ENCODE results near the gene COL9A2. TPM values are rescaled to one million over a fixed set of nuclear protein-coding genes. Genes with fewer than 3 reads are reported as not detected.

The COL9A2 gene
- total RNA-seq, 1 donor from 2014 or later, result 9.9 TPM

- intact Hi-C loops (cut with micrococcal nuclease), result loop anchor here (5.0 kb wide), 1 partner anchor 167 kb away; no protein-coding TSS in a partner anchor
These were observed 2.0 kb upstream of the COL9A2 start for GRCh38 chr1:40318970-40319621.

DNA sequence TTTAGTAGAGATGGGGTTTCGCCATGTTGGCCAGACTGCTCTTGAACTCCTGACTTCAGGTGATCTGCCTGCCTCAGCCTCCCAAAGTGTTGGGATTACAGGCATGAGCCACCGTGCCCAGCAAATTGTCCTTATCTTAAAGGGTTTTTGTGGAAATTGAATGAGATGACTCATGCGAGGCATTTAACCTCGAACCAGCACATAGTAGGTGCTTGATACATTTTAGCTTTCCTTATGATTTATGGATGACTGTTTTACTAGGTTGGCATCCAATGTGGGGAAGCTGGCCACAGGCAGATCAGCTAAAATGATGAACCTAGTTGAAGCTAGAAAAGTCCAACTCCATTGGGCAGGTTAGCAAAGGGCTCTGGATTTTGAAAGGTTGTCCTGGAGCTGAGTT is 1.4 kb upstream of the COL9A2 start:
- intact Hi-C loops (cut with micrococcal nuclease), result loop anchor here (5.0 kb wide), 1 partner anchor 166 kb away; no protein-coding TSS in a partner anchor

GRCh38 chr1:40317394-40318074 is 448 bp upstream of the COL9A2 start:
- intact Hi-C loops (cut with micrococcal nuclease), result loop anchor here (5.0 kb wide), 1 partner anchor 165 kb away; no protein-coding TSS in a partner anchor

DNA sequence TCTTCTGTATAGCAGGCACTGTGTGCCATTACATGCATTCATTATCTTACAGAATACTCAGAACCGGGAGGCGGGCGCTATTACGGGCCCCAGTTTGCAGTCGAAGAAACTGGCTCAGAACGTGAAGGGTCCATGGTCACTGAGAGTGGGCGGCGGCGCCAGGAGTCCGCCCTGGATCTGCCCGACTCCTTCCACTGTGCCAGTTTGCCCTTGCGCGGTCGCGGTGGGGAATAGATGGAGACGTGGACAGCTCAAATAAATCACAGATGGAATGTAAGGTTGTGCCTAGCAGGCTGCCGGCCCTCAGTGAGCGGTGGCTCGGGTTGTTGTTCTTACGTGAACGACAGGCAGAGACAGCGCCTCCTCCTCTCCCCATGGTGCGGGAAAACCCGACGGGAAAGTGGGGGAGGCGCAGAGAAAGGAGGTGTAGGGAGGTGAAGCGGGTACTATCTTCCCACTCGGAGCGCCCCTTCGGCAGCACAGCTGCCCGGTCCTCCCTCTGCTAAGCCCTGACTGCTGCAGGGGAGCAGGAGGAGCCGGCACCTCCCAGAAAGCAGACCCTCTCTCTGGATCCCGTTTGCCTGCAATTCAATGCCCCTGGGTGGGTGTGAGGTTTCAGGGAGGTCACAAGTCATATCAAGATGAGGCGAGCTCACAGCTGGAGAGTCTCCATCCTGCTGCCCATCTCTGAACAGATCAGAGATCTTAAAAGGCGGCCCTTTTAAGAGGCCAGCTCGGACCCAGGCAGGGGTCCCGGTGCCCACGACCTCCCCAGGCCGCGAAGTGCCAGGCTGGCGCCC is 1.1 kb downstream of the COL9A2 start:
- intact Hi-C loops (cut with micrococcal nuclease), result loop anchor here (1.0 to 5.0 kb wide), 3 partner anchors 57 to 164 kb away; partner anchors contain the start of gene ZMPSTE24

DNA sequence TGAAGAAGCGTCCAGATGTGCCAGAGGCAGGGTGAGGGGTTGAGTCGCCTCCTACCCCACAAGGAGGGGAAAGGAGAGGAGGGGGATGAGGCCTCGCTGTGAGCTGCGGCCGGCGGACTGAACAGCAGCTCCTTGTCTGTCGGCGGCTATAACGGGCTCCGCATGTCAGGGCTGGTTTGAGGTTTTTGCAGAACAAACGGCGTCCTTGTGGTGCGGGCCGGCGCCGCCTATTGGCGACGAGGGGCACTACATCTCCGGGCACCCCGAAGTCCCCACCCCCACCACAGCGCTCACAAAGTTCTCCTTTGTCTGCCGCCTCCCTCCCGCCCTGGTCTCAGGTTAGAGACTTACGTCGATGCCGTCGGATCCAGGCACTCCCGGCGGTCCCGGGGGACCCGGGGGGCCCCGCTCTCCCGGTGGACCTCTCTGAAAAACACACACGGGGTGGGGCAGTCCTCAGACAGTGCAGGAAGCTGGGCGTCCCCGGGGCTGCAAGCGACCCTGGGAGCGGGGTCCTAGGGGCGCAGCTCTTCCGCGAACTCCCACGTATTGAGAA is 1.8 kb downstream of the COL9A2 start:
- intact Hi-C loops (cut with micrococcal nuclease), result loop anchor here (1.0 to 5.0 kb wide), 3 partner anchors 57 to 163 kb away; partner anchors contain the start of gene ZMPSTE24

DNA sequence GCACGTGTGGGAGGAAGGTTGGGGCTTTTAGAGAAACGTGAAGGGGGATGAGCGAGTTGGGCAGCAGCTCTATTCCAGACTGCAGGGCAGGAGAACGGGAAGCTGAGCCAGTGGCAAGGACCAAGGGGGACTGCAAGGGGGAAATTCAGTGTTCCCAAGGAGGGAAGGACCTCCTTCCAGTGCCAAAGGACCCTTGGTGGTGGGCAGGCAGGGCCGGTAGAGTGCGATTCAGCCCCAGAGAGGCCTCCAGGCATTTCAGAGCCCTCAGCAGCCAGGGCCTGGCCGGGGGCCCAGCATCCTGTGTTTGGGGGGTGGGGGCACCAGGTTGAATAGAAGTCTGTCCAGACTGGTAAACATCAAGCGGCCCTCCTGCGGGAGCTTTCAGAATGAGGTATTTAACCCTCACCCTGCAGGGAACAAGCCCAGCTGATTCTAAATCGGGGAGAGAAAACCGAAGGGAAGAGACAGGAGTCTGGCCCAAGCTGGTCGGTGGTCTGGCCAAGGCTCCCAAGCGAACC is 2.3 kb downstream of the COL9A2 start:
- intact Hi-C loops (cut with micrococcal nuclease), result loop anchor here (1.0 to 5.0 kb wide), 3 partner anchors 56 to 162 kb away; partner anchors contain the start of gene ZMPSTE24

DNA sequence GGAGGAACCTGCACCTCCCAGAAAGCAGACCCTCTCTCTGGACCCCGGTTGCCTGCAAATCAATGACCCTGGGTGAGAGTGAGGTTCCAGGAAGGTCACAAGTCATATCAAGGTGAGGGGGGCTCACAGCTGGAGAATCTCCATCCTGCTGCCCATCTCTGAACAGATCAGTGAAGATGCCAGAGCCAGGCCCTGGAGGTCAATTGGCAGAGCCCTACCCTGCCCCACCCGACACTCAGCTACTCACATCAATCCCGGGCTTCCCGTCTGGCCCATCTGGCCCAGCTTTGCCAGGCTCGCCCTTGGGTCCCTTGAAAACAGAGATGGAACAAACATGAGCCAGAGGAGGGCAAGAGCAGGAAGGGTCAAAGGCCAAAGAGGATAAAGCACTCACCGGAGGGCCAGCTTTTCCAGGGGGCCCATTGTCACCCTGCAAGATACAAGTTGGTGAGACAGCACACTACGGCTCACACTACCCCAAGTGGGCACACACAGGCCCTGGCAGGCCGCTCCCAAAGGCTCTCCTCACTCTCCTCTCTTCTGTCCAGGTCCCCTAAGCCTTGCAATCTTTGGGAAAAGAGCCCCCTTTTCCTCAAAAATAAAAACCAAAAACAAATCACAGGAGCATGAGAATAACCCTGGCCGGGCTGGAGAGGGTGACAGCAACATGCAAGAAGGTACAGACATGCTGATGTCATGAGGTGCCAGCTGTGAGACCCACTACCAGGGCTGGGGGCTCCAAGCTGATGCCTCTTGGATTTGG is 2.9 kb downstream of the COL9A2 start:
- intact Hi-C loops (cut with micrococcal nuclease), result loop anchor here (2.0 kb wide), 1 partner anchor 55 kb away; the partner anchor contains the start of gene ZMPSTE24

DNA sequence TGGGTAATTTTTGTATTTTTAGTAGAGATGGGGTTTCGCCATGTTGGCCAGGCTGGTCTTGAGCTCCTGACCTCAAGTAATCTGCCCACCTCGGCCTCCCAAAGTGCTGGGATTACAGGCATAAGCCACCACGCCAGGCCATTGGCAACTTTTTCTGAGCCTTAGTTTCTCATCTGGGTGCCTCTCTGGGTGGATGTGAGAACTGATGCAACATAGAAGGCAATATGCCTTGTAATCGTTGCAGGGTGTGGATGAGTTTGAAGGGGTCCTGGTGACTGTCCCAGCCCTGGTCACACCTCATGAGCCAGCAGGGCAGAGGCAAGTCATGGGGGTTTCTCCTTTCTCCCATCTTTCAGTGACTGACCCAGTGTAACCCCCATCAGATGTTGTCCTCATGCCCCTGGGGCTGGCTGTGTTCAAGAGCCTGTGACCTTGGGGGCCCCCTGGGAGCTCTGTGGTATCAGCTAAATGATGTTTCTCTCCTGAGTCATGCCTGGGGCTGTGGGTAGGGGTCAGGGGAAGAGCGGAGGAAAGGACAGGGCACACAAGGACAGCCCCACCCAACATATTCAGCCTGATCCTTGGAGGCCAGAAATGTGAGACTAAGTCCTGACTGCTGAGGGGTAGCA is 3.6 kb downstream of the COL9A2 start:
- intact Hi-C loops (cut with micrococcal nuclease), result no loop called here

DNA sequence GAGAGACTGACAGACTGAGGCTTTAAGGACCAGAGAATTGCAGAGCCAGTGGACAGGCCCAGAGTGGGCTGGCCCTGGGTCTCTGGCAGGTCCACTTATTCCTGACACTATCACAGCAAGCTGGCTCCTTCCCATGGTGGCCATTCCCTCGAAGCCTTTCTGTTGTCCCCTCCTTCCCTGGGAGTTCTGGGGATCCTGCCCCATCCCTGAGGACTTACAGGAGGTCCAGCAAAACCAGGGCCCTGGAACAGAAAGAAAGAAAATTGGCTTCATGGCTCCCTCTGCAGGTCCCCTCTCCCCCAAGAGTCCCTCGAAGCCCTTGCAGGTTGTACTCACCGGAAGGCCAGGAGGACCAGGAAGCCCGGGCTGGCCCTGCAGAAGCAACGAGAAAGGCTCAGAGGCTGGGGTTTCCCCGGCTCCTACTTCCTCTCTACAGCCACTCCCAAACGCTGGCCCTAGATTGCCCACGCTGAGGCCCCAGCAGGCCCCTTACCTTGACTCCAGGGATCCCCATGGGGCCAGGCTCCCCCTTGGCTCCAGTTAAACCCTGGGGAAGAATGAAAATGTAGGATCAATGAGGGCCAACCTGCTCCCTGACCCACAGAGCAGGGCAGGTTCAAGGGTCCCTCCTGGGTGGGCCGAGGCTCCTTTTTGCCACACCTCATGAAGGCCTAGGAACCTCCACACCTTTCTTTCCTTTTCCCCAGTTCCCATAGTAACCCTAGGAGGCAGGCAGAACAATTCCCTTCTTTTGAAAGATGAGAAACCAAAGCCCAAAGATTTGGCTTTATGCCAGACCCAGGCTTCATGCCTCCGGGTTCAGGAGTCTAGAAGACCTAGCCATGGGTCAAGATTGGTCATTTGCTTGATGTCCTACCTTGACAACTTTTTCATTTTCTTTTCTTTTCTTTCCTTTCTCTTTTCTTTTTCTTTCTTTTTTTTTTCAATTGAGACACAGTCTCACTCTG is 4.6 kb downstream of the COL9A2 start:
- intact Hi-C loops (cut with micrococcal nuclease), result no loop called here

DNA sequence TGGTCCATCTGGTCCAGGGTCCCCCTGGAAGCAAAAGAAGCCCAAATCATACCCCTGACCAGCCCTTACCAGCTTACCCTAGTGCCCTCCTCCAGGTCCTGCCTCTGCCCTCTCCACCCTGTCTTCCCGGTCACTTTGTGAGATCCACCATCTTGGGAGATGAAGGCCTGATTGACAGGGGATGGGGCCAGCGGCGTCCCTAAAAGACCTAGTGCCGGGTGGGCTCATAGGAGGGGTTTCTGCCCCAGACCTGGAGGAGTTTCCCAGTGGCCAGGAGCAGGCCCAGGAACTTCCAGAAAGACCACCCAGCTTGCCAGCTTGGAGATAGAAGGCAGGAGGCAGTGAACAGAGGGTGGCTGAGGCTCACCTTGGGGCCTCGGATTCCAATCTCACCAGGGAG is 5.4 kb downstream of the COL9A2 start:
- intact Hi-C loops (cut with micrococcal nuclease), result no loop called here

DNA sequence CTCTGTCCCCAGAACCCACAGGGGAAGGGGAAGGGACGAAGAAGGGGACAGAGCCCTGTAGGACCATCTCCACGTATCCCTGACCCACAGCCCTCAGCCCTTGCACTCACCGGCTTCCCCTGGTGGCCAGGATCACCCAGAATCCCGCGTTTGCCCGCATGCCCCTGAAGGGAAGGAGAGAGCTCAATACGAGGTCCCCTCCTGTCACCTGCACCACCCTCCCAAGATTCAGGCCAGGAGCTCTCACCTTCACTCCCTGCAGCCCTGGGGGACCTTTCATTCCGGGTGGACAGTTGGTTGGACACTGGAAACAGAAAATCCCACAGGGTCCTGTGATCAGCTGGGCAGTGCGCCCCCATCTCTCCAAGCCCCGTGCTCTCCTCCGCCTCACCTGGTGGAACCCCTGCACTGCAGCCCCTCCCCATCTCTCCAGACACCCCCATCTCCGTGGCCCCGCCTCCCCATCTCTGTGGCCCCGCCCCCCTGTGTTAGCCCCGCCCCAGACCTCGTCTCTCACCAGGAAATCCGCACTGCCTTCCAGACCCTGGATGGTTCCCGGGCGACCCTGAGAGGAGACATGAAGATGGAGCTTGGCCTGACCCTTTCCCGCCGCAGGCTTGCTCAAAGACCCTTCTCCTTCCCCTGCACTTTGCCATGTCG is 6.0 kb downstream of the COL9A2 start:
- intact Hi-C loops (cut with micrococcal nuclease), result no loop called here

DNA sequence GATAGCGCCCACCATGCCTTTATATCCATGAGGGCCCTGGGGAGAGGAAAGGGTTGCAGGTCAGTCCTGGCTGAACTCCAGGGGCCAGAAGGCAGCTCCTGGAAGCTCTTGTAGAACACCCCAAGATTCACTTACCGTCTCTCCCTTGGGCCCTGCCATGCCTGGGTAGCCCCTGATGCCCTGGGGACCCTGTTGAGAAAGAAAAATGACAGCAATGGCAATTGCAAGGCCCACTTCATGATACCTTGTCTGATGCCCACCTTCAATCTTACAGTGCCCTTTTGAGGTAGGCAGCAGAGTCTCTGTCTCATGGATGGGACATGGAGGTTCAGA is 7.0 kb downstream of the COL9A2 start:
- intact Hi-C loops (cut with micrococcal nuclease), result no loop called here

GRCh38 chr1:40309374-40310128 is 7.5 kb downstream of the COL9A2 start:
- intact Hi-C loops (cut with micrococcal nuclease), result no loop called here

- intact Hi-C loops (cut with micrococcal nuclease), result no loop called here
These were observed 8.9 kb downstream of the COL9A2 start for GRCh38 chr1:40308036-40308727.

DNA sequence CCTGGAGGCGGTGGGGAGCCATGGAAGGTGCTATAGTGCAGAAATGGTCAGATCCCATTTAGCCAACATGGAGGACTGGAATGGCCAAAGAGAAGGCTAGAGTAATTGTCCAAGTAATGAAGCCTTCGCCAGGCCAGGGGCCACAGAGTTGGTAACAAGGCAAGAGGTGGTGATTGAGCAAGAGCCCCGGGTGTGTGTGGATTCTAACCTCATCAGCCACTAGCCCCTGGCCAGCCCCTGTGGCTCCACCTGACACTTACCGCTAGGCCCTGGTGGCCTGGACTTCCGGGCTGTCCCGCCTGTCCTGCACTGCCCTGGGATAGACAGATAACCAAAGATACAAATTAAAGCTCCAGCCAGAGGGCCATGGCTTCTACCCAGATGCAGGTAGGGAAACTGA is 9.9 kb downstream of the COL9A2 start:
- intact Hi-C loops (cut with micrococcal nuclease), result no loop called here

GRCh38 chr1:40306296-40306695 is 10.8 kb downstream of the COL9A2 start:
- intact Hi-C loops (cut with micrococcal nuclease), result no loop called here

DNA sequence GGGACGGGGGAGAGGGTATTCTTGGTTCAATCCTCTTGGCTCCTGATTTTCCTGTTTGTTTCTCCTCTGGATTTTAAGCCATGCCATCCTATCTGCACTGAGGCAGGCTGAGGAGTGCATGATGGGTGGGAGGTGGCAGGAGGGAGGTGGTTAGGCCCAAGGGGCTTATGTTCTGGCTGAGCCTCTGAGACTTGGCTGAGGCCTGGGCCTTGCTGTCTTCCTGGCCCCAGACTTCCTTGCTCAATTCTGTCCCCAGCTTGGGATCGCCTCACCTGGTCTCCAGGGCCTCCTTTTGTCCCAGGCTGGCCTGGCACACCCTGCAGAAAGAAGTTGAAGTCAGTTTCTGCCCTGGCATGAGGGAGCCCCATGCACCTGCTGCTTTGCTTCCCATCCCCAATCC is 11.2 kb downstream of the COL9A2 start:
- intact Hi-C loops (cut with micrococcal nuclease), result no loop called here
